GM18517 (cell line): Measurements from ENCODE around the gene GET3.
A peak's percentile ranks its signal among the peaks of the same experiment; 100 is the strongest.

Source experiments
- ATAC-seq: cut with Tn5 transposase; IDR thresholded peaks from one replicate; pipeline ENCODE4 v1.9.1; 2021; ENCODE audit warnings: mild to moderate bottlenecking, moderate library complexity; ENCODE audit not compliant: unreplicated experiment

Gene GET3

GRCh38 chr19:12778017-12778904, 41.0 kb downstream of the GET3 start:
- no peak for ATAC-seq

DNA sequence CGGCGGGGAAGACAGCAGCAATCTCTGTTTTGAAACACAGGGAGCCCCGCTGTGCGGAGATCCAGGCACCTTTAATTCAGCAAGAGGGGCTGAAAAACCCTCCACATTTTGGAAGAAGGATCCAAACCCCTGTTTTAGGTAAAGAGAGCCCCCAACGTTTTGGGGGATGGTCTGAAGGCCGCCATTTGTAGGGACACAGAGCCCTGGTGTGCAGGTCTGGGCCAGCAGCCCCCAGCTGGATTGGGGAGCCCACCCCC, 41.5 kb downstream of the GET3 start:
- ATAC-seq = no peak

DNA sequence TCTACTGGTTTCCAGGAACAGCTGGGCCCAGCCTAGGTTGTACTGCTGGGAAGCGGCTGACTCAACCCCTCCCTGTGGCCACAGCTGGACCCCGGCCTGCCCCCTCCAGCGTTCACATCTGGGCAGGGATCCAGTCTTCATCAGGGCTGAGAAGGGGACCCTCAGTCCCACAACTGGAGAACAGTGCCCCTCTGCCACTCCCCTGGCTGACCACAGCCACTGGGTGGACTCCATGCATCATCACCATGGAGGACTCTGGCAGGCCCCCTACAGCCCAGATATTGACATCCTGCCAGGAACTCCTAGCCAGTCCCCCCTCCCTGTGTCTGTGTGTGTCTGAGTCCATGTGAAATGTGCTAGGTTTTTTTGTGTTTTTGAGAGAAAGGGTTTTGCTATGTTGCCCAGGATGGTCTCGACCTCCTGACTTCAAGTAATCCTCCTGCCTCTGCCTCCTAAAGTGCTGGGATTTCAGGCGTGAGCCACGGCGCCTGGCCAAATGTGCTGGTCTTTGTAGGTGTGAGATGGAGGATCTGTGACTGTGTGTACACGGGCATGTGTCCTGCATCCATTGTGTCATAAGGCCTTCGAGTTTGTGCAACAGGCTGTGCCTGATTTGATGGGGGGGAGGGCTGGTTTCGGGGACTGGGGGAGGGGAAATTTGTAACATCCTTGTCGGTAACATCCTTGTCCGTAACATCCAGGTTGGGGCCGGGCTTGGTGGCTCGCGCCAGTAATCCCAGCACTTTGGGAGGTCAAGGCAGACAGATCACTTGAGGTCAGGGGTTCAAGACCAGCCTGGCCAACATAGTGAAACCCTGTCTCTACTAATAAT, 42.1 kb downstream of the GET3 start:
- no peak for ATAC-seq

DNA sequence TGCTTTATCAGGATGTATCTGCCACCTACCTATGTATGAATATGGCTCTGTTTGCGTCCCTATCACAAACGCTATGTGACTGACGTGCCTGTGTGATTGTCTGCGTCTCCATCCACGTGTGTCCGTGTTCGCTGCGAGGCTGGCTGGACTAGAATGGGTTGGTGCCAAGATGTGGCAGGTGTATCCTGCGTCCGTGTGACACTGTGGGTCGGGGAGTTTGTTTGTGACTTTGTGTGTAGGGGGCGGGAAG, 44.8 kb downstream of the GET3 start:
- ATAC-seq = no peak

- no peak for ATAC-seq
Observed at GRCh38 chr19:12782424-12783290, 45.4 kb downstream of the GET3 start.

- no peak for ATAC-seq
Observed at GRCh38 chr19:12783291-12783848, 46.1 kb downstream of the GET3 start.

- no peak for ATAC-seq
Observed at GRCh38 chr19:12783849-12784393, 46.6 kb downstream of the GET3 start.

- no peak for ATAC-seq
Observed at GRCh38 chr19:12784394-12784870, 47.1 kb downstream of the GET3 start.

GRCh38 chr19:12784871-12785430, 47.7 kb downstream of the GET3 start:
- ATAC-seq = no peak

GRCh38 chr19:12785431-12786031, 48.2 kb downstream of the GET3 start:
- ATAC-seq = no peak

GRCh38 chr19:12786141-12786870, 49.0 kb downstream of the GET3 start:
- no peak for ATAC-seq

- ATAC-seq = no peak
Observed at GRCh38 chr19:12786952-12787351, 49.7 kb downstream of the GET3 start.

DNA sequence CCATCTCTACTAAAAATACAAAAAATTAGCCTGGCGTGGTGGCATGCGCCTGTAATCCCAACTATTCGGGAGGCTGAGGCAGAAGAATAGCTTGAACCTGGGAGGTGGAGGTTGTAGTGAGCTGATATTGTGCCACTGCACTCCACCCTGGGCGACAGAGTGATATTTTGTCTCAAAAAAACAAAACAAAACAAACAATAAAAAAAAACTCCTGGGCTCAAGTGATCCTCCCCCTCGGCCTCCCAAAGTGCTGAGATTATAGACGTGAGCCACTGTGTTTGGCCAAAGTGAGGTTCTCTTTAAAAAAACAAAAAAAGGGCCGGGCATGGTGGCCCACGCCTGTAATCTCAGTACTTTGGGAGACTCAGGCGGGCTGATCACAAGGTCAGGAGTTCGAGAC, 50.2 kb downstream of the GET3 start:
- ATAC-seq = no peak

GRCh38 chr19:12788042-12788681, 50.9 kb downstream of the GET3 start:
- no peak for ATAC-seq

DNA sequence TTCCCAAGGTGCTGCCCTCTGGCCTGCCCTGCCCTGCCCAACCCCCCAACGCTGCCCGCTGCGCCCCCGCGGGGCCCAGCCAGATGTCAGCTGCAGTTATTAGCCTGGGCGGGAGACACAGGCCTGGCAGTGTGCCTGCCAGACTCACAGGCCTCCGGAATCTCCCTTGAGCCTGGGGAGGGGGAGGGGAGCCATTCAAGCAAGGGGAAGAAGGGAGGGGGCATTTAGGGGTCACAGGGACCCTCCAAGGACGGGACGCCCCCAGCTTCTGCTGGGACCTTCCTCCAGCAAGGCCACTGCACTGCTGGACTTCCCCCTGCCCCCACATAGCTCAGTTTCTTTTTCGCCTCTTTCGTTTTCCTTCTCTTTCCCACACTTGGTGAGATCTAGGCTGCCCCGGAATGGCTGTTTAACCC, 51.4 kb downstream of the GET3 start:
- ATAC-seq = no peak

DNA sequence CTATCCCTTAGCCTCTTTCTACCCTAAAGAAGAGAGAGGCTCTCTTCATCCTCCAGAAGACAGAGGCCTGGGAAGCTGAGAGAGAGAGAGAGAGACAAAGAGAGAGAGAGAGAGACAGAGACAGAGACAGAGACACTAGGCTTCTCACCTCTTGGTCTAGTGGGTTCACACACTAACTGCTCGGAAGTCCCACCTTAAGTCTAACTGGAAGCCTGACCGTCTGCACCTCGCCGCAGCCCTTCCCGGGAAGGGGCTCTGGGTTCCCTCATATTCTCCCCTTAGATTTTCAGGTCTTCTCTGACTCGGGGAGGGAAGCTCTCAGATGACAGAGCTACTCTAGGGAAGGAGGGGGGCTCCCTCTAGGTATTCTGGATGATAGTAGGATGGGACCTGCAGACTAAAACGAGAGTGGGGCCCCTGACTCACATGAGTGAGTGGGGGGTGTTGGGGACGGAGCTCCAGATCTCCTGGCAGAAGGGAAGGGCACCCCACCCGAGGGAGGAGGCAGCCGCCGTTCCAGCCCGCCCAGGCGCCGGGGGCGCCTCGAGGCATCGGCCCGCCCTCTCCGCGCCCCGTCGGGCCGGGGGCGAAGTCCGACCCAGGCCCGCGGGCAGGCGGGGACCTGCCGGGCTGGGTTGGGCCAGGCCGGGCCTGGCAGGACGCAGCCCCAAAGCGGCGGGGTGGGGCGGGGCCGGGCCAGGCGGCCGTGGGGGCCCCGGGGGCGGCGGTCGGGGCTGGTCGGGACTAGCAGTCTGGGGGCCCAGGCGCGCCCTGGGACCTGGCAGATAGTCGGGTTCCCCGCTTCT, 52.0 kb downstream of the GET3 start:
- no peak for ATAC-seq

GRCh38 chr19:12789904-12790619, 52.8 kb downstream of the GET3 start:
- peak; percentile 39 for ATAC-seq
